GM23338 (cell line): ENCODE data around the gene METTL22.

Experiments used
- ZNF114 ChIP-seq: fragments of 250-450 bp; sonication (Bioruptor Pico); IDR thresholded peaks from 2 replicates; pipeline ENCODE4 v1.5.0; 2020; ENCODE audit warnings: mild to moderate bottlenecking, moderate library complexity
- TF ChIP-seq, protein P1 (sequence below), 2 experiments: fragments of 200-600 bp in 1 of 2; sonication (generic) in 1 of 2; conservative IDR thresholded peaks; 2 replicates each; pipeline versions ENCODE4 v1.5.1 to v1.6.1; 2016 to 2017; ENCODE audit warnings: antibody characterized with exemption in 2 of 2, low read depth in 2 of 2, mild to moderate bottlenecking in 2 of 2, moderate library complexity in 1 of 2
- TF ChIP-seq, protein P2 (sequence below): IDR thresholded peaks from one replicate; pipeline ENCODE4 v1.6.1; 2018; ENCODE audit warnings: antibody characterized with exemption; ENCODE audit not compliant: unreplicated experiment

DNA sequence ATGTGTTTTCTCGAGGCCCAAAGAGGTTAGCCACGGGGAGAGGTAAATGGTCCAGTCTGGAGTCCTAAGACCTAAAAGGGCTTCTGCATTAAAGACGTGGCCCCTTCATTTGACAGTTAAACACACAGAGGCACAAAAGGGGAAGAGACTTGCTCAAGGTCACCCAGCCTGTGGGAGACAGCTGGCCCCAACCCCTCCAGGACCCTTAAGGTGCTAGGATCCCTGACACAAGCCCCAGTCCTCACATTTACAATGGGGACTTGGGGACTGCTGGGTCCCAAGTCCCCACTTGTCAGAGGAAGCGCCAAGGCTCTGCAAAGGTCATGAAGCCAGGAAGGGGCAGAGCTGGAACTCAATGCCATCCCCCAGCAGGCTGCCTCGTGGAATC, 54.7 kb downstream of the METTL22 start:
- TF ChIP-seq, protein P1, sequence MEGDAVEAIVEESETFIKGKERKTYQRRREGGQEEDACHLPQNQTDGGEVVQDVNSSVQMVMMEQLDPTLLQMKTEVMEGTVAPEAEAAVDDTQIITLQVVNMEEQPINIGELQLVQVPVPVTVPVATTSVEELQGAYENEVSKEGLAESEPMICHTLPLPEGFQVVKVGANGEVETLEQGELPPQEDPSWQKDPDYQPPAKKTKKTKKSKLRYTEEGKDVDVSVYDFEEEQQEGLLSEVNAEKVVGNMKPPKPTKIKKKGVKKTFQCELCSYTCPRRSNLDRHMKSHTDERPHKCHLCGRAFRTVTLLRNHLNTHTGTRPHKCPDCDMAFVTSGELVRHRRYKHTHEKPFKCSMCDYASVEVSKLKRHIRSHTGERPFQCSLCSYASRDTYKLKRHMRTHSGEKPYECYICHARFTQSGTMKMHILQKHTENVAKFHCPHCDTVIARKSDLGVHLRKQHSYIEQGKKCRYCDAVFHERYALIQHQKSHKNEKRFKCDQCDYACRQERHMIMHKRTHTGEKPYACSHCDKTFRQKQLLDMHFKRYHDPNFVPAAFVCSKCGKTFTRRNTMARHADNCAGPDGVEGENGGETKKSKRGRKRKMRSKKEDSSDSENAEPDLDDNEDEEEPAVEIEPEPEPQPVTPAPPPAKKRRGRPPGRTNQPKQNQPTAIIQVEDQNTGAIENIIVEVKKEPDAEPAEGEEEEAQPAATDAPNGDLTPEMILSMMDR (conservative IDR thresholded peaks at IDR 0.05; ENCODE audit: low read depth in 2 of 2): no peak
- TF ChIP-seq, protein P2, sequence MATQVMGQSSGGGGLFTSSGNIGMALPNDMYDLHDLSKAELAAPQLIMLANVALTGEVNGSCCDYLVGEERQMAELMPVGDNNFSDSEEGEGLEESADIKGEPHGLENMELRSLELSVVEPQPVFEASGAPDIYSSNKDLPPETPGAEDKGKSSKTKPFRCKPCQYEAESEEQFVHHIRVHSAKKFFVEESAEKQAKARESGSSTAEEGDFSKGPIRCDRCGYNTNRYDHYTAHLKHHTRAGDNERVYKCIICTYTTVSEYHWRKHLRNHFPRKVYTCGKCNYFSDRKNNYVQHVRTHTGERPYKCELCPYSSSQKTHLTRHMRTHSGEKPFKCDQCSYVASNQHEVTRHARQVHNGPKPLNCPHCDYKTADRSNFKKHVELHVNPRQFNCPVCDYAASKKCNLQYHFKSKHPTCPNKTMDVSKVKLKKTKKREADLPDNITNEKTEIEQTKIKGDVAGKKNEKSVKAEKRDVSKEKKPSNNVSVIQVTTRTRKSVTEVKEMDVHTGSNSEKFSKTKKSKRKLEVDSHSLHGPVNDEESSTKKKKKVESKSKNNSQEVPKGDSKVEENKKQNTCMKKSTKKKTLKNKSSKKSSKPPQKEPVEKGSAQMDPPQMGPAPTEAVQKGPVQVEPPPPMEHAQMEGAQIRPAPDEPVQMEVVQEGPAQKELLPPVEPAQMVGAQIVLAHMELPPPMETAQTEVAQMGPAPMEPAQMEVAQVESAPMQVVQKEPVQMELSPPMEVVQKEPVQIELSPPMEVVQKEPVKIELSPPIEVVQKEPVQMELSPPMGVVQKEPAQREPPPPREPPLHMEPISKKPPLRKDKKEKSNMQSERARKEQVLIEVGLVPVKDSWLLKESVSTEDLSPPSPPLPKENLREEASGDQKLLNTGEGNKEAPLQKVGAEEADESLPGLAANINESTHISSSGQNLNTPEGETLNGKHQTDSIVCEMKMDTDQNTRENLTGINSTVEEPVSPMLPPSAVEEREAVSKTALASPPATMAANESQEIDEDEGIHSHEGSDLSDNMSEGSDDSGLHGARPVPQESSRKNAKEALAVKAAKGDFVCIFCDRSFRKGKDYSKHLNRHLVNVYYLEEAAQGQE: no peak
- TF ChIP-seq ZNF114 (CRISPR knock-in tag): no peak
